Activated naive CD8-positive, alpha-beta T cell (primary cell): ENCODE results near the gene MFSD6.
"Not testable (repeated sequence)": the region's sequence is repeated elsewhere in the genome, so short reads cannot be mapped to it uniquely, and the experiment has no call there.

Source experiments
- H3K27ac Mint-ChIP-seq: one replicate; pipeline ENCODE4 v1.8.0; 2021; ENCODE audit warnings: mixed read lengths
- H3K27me3 Mint-ChIP-seq: one replicate; pipeline ENCODE4 v1.8.0; 2021; ENCODE audit warnings: mixed read lengths
- H3K36me3 Mint-ChIP-seq: one replicate; pipeline ENCODE4 v1.8.0; 2021; ENCODE audit warnings: mixed read lengths
- H3K4me1 Mint-ChIP-seq: one replicate; pipeline ENCODE4 v1.8.0; 2021; ENCODE audit warnings: low read depth, mixed read lengths
- H3K4me3 Mint-ChIP-seq: one replicate; pipeline ENCODE4 v1.8.0; 2021; ENCODE audit warnings: mild to moderate bottlenecking, mixed read lengths
- H3K9me3 Mint-ChIP-seq: one replicate; pipeline ENCODE4 v1.8.0; 2021; ENCODE audit warnings: low read depth, mixed read lengths

MFSD6 gene

DNA sequence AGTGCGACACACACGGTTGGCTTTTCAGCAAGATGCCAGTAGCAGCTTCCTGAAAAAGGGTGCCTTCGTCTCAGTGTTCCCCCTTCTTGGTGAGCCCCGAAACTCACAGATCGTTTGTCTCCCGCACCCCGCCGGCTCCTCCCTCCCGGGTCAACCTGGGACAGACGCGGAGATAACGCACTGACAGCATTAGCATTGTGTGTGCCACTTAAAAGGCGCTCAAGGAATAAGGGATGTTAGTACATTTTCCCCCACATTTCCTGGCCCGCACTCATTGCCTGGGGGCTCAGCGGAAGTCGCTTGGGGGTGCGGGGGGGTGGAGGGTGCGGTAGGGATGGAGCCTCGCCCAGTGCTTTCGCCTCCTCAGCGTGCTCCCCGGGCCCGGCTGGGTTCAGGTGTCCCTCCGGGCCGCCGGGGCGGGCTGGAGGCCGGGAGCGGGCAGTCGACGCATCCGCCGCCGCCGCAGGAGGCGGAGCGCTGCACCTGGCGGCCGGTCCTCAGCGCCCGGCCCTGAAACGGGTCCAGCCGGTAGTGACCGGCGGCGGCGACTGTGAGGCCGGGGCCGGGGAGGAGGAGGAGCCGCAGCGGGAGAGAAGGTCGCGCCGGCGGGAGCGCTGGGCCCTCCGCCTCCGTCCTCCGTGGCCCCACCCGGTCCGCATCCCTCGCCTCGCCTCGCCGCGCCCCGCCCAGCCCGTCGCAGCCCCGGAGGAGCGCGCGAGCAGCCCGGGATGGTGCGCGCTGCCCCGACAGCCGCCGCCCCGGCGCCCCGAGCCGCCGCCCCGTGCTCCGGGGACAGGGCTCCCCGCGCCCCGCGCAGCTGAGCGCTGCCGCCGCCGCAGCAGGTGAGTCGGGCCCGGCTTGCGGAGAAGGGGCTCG lies at the start of gene MFSD6:
MFSD6 (plus strand) TSS at position 694 of the 876 bp plus-strand sequence. CDS start 27,675 bp downstream, outside the sequence.
- H3K9me3 Mint-ChIP-seq: no peaks in the 10 kb centered on the region
- H3K27me3 Mint-ChIP-seq: no peaks in the 10 kb centered on the region
- peak within 1 kb of the TSS; percentile 93 for H3K4me3 Mint-ChIP-seq
- H3K4me1 Mint-ChIP-seq: peaks cover 36% of the 10 kb centered on the region
- H3K36me3 Mint-ChIP-seq: peaks cover 6% of the 10 kb centered on the region
- H3K27ac Mint-ChIP-seq: peak within 1 kb of the TSS; percentile 97

DNA sequence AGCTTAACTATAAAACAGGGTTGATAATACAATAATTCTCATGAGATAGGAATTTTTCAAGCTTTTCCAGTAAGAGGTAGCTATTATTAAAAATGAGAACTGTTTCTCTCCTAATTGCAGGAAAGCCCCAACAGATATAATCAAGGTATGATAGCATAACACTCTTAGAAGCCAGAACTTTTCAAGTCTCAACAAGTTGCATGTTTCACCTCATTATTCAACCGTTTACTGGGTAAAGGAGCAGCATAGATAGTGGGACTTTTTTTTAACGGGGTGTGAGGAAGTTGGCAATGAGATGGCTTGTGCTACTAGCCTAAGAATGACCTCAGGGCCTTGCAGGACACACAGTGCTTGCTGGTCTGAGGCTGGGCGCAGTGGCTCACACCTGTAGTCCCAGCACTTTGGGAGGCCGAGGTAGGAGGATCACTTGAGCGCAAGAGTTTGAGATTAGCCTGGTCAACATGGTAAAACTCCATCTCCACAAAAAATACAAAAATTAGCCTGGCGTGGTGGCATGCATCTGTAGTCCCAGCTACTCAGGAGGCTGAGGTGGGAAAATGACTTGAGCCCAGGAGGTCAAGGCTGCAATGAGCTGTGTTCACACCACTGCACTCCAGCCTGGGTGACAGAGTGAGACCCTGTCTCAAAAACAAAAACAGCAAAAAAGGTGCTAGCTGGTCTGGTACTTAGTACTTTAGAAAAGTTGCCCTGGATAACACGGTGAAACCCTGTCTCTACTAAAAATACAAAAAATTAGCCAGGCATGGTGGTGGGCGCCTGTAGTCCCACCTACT lies 49.3 kb upstream of the MFSD6 start:
- peak overlapping the region; percentile 17 for H3K4me3 Mint-ChIP-seq
- not testable (repeated sequence) for H3K27me3 Mint-ChIP-seq, H3K36me3 Mint-ChIP-seq, H3K9me3 Mint-ChIP-seq
- peak overlapping the region; percentile 54 for H3K27ac Mint-ChIP-seq
- H3K4me1 Mint-ChIP-seq: peaks cover 32% of the 10 kb centered on the region

DNA sequence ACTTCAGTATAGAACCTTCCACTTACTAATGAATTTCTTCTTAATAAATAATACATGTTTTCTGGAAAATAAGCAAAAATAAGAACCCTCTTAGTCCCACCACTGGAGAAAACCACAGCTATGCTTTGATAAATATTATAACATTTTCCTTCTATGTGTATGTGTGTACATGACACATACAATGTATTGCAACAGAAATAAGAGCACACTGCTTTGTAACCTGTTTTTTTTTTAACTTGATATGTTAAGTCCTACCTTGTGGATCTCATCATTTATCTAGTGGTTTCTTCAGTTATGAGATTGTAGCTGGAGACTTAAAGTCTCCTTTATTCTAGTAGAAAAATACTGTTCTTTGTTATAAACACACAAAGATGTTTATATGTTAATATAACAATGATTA lies 47.6 kb upstream of the MFSD6 start:
- peak overlapping the region; percentile 85 for H3K27ac Mint-ChIP-seq
- peaks cover 5% of the 10 kb centered on the region for H3K36me3 Mint-ChIP-seq
- H3K4me1 Mint-ChIP-seq: peaks cover 32% of the 10 kb centered on the region
- peak overlapping the region; percentile 86 for H3K4me3 Mint-ChIP-seq
- H3K9me3 Mint-ChIP-seq: no peaks in the 10 kb centered on the region
- H3K27me3 Mint-ChIP-seq: no peaks in the 10 kb centered on the region

DNA sequence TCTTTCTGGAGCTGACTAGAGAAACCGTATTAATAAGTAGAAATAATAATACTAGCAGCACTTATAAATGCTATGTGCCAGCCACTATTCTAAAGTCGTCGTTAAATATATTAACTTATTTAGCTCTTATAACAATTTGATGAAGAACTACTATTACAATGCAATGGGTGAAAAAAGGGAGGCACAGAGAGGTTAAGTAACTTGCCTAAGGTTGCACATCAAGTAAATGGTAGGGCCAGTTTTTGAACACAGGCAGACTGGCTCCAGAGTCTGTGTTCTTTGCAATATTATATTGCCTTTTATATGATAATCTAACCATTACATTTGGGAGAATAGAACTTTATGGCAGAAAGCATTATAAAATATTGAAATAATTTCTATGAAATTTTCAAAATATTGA lies 47.2 kb upstream of the MFSD6 start:
- Mint-ChIP-seq H3K9me3 (no peaks in the 10 kb centered on the region), H3K36me3 (peaks cover 5% of the 10 kb centered on the region), H3K27ac (no peak overlapping the region), H3K4me1 (peaks cover 32% of the 10 kb centered on the region), H3K27me3 (no peaks in the 10 kb centered on the region), H3K4me3 (peak overlapping the region; percentile 86)

DNA sequence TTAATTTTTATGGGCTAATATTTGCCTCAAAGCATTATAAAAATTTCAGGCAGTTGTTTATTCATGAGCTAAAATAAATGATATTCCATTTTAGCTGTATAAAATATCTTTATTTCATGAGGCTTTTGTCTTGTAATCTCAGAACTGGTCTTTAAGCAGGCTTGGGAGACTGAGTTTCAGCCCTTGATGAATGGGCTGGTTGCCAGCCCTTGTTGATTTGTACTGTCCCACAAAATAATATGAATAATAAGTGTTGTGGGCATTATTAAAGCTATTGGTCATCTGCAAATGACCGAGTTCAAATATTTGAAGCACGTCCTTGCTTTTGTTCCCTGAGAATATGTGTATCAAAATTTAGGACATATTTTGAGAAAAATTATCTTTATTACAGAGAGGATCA lies 46.6 kb upstream of the MFSD6 start:
- Mint-ChIP-seq H3K36me3 (peaks cover 5% of the 10 kb centered on the region), H3K4me3 (no peak overlapping the region), H3K4me1 (peaks cover 32% of the 10 kb centered on the region), H3K27me3 (no peaks in the 10 kb centered on the region), H3K9me3 (no peaks in the 10 kb centered on the region), H3K27ac (no peak overlapping the region)

DNA sequence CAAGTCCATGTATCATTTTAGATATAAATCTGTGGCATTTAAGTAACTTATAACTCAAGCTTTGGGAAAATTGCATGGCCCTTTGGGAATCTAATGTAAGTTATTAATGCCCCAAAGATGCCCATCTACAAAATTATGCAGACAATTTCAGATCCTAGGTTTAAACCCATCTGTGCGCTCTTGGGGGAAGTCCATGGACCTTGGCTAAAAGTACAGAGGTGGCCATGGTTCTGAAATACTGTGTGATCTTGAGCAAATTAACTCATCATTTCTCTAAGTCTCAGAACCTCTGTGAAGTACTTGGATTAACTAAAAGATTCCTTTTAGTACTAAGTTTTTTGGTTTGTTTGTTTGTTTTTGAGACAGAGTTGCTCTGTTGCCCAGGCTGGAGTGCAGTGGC lies 45.3 kb upstream of the MFSD6 start:
- H3K27ac Mint-ChIP-seq: no peak overlapping the region
- H3K4me1 Mint-ChIP-seq: peaks cover 32% of the 10 kb centered on the region
- no peaks in the 10 kb centered on the region for H3K9me3 Mint-ChIP-seq
- H3K27me3 Mint-ChIP-seq: no peaks in the 10 kb centered on the region
- peaks cover 10% of the 10 kb centered on the region for H3K36me3 Mint-ChIP-seq
- no peak overlapping the region for H3K4me3 Mint-ChIP-seq

DNA sequence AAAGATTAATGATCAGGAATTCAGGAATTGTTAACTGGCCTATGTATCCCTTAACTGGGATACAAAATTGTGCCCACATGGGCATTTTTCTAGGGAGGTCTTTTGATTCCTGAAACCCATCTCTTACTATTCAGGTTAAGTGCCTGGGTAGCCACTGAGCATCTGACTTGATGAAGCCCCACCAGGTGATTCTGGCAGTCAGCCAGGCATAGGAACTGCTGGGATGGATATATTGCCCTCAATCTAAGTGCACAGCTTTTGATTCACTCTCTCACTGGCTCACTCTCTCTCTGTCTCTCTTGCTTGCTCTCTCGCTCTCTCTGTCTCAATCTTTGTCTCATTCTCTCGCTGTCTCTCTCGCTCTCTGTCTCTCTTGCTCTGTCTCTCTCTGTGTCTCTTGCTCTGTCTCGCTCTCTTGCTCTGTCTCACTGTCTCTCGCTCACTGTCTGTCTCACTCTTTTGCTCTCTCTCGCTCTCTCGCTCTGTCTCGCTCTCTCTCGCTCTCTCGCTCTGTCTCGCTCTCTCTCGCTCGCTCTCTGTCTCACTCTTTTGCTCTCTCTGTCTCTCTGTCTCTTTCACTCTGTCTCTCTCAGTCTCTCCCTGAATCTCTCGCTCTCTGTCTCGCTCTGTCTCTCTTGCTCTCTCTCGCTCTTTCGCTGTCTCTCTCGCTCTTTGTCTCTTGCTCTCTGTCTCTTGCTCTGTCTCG lies 42.5 kb upstream of the MFSD6 start:
- Mint-ChIP-seq H3K9me3 (no peaks in the 10 kb centered on the region), H3K4me1 (peaks cover 14% of the 10 kb centered on the region), H3K36me3 (peaks cover 10% of the 10 kb centered on the region), H3K27me3 (no peaks in the 10 kb centered on the region), H3K27ac (no peak overlapping the region), H3K4me3 (no peak overlapping the region)

DNA sequence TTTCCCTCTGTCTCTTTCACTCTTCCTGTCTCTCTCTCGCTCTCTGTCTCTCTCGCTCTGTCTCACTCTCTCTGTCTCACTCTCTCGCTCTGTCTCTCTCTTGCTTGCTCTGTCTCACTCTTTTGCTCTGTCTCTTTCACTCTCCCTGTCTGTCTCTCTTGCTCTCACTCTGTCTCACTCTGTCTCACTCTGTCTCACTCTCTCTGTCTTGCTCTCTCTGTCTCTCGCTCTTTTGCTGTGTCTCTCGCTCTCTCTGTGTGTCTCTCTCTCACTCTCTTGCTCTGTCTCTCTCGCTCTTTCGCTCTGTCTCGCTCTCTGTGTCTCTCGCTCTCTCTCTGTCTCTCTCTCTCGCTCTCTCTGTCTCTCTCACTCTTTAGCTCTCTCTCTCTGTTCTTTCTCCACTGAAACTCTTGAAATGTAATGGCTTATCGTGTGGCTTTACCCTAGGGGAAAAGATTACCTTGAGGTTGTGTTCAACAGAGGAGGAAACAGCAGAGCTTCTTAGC lies 41.9 kb upstream of the MFSD6 start:
- no peaks in the 10 kb centered on the region for H3K9me3 Mint-ChIP-seq
- no peak overlapping the region for H3K27ac Mint-ChIP-seq
- no peaks in the 10 kb centered on the region for H3K27me3 Mint-ChIP-seq
- peaks cover 10% of the 10 kb centered on the region for H3K4me1 Mint-ChIP-seq
- H3K36me3 Mint-ChIP-seq: peaks cover 10% of the 10 kb centered on the region
- H3K4me3 Mint-ChIP-seq: no peak overlapping the region

DNA sequence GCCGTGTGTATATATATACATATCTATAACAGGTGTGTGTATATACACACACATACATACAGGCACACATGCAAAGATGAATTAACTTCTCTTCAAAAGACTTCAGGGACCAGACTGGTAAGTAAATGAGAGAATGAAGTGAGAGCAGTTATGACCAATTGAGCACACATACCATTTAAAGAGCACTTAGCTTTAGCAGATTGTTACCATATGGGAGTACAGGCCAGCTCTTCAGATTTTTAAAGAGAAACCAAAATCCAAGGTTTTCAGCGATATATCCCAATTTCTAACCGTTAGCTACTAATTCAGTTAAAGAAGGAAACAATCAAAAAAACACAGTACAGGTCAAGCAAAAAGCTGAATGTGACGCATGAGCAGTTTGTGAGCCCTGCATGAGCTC lies 41.1 kb upstream of the MFSD6 start:
- Mint-ChIP-seq H3K9me3 (no peaks in the 10 kb centered on the region), H3K27me3 (no peaks in the 10 kb centered on the region), H3K4me3 (no peak overlapping the region), H3K27ac (no peak overlapping the region), H3K4me1 (peaks cover 4% of the 10 kb centered on the region), H3K36me3 (peaks cover 8% of the 10 kb centered on the region)

DNA sequence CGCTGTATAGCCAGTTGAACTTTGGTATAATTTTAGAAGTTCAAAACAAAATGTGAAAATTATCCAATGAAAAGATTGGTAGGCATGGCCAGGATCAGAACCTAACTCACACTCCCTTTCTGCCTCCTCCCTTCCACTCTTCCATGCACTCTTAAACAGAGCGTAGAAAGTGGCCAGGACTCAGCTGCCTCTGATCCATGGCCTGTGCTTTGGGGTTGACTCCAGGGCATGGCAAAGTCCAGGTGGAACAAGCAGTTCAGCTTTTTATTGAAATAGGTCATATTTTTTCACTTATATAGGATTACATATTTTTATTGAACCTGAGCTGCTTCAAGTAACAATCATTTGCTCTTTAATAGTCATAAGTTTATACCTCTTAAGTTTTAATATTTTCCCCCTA lies 38.5 kb upstream of the MFSD6 start:
- Mint-ChIP-seq H3K4me3 (no peak overlapping the region), H3K9me3 (no peaks in the 10 kb centered on the region), H3K27ac (no peak overlapping the region), H3K4me1 (no peaks in the 10 kb centered on the region), H3K36me3 (peaks cover 5% of the 10 kb centered on the region), H3K27me3 (no peaks in the 10 kb centered on the region)

DNA sequence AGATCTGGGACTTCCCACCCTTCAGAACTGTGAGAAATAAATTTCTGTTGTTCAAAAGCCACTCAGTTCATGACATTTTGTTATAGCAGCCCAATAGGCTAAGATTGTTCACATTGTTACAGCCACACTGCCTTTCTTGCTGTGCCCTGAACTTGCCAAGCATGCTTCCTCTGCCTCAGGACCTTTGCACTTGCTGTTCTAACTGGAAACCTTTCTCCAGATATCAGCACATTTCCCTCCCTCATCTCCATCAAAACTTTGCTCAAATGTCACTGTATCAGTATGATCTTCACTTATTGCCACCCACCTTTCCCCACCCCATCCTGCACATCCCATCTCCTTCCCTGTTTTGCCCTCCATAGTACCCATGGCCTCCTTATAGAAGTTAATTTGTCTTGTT lies 32.1 kb upstream of the MFSD6 start:
- Mint-ChIP-seq H3K27ac (no peak overlapping the region), H3K4me1 (no peaks in the 10 kb centered on the region), H3K36me3 (peaks cover 3% of the 10 kb centered on the region), H3K4me3 (no peak overlapping the region), H3K27me3 (no peaks in the 10 kb centered on the region), H3K9me3 (no peaks in the 10 kb centered on the region)

DNA sequence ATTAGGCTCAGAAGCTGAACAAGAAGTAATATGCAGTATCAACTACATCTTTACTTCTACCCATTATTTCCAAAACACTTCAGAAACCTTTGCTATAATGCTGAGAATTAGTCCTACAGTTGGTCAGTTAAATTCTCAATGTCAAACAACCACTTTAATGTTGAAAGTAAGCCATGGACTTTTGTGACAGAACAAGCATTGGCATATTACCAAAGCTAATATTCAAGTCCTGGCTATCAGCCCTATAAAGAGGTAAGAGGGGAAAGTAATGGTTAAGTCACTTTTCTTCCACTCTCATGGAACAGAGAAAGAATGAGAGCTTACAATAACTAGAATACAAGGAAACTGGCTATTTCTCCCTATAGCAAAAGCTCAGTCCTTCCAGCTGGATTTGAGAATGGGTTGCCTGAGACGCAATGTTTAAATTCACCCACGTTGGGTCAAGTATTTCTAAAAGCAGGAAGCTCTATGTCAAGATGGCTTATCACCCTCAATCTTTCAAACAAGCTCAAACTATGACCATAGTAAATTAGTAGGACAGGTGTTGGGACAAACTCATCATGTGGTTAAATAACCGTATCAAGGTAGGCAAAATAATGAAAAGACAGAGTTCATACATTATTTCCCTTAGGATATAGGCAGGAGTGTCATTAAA lies 31.4 kb upstream of the MFSD6 start:
- Mint-ChIP-seq H3K36me3 (peaks cover 3% of the 10 kb centered on the region), H3K27me3 (no peaks in the 10 kb centered on the region), H3K4me1 (no peaks in the 10 kb centered on the region), H3K27ac (no peak overlapping the region), H3K9me3 (no peaks in the 10 kb centered on the region), H3K4me3 (no peak overlapping the region)

DNA sequence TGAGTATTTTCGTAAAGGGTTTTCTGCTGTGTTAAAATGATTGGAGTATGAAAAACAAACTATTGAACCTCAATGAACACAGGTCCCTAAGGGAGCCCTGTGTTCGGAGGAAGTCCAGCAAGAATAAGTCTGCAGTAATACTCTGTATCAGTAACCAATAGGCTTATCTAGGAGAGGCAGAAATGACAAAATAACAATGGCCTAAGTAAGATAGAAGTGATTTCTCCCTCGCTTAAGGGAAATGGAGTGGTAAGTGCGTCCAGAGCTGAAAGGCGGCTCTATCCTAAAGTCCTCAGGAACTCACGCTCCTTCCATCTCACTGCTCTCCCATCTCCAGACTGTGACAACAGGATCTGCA lies 29.3 kb upstream of the MFSD6 start:
- H3K9me3 Mint-ChIP-seq: no peaks in the 10 kb centered on the region
- H3K36me3 Mint-ChIP-seq: peaks cover 3% of the 10 kb centered on the region
- no peak overlapping the region for H3K4me3 Mint-ChIP-seq
- no peak overlapping the region for H3K27ac Mint-ChIP-seq
- H3K27me3 Mint-ChIP-seq: no peaks in the 10 kb centered on the region
- peaks cover 2% of the 10 kb centered on the region for H3K4me1 Mint-ChIP-seq

DNA sequence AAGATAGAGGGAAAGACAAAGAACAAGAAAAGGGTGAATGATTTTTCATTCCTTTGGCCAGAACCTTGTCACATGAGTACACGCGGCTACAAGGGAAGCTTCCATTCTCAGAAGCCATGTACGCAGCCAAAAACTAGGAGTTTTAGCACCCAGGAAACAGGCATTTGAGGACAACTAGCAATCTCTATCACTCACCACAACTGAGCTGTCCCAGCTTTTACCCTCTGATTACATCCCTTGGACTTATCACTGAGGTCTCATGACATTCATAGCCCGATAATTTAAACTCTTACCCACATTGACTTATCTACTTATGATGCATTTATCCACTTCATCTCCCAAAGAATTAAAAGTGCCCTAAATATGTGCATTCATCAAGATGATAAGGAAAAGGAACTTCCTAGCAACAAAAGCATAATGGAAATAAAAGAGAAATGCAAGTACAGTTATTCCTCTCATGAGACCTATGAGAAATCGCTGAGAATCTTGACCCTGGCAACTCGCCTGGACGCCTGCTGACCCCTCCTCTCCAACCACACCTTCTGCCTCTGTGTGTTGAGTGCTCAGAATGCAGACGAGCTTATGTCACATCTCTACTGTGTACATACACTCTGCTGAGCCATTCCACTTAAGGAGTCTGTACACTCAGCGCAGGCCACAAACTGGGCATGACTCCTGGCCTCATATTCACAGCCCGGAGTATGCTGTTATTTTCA lies 28.7 kb upstream of the MFSD6 start:
- peaks cover 2% of the 10 kb centered on the region for H3K4me1 Mint-ChIP-seq
- H3K9me3 Mint-ChIP-seq: no peaks in the 10 kb centered on the region
- no peaks in the 10 kb centered on the region for H3K27me3 Mint-ChIP-seq
- no peak overlapping the region for H3K4me3 Mint-ChIP-seq
- H3K27ac Mint-ChIP-seq: no peak overlapping the region
- H3K36me3 Mint-ChIP-seq: peaks cover 3% of the 10 kb centered on the region
